ENCODE measurements around the gene TBCC.

TBCC gene

GRCh38 chr6:42696526-42697267 is 49.2 kb downstream of the TBCC start:
- no peak for DNase-seq (ENCODE audit: low read depth in 2 of 2)

- DNase-seq (ENCODE audit: low read depth in 2 of 2), result no peak
Measured at GRCh38 chr6:42694586-42694985, 51.3 kb downstream of the TBCC start.
